GM12874 (cell line): ENCODE data around the gene FBRSL1.

ENCODE experiments used
- CTCF ChIP-seq: IDR thresholded peaks from 2 replicates; pipeline ENCODE4 v1.5.1; 2011; ENCODE audit warnings: low read depth, mild to moderate bottlenecking, control low read depth, low read length, moderate library complexity; ENCODE audit not compliant: insufficient read depth

The FBRSL1 gene

GRCh38 chr12:132551641-132552031, 61.7 kb downstream of the FBRSL1 start:
- no peak for TF ChIP-seq CTCF

- TF ChIP-seq CTCF, result peak; percentile 18; the same call in 1 of the 2 replicates
Observed at GRCh38 chr12:132554845-132555630, 65.1 kb downstream of the FBRSL1 start.

- TF ChIP-seq CTCF, result no peak
Observed at GRCh38 chr12:132555686-132556085, 65.7 kb downstream of the FBRSL1 start.

- no peak for TF ChIP-seq CTCF
Observed at GRCh38 chr12:132556216-132556615, 66.3 kb downstream of the FBRSL1 start.

GRCh38 chr12:132556801-132557200, 66.8 kb downstream of the FBRSL1 start:
- no peak for TF ChIP-seq CTCF

GRCh38 chr12:132557291-132558015, 67.5 kb downstream of the FBRSL1 start:
- no peak for TF ChIP-seq CTCF

- TF ChIP-seq CTCF, result no peak
Observed at GRCh38 chr12:132558042-132558856, 68.3 kb downstream of the FBRSL1 start.
